Mucosa of gallbladder (tissue), 1 donor: ENCODE data around the gene SPATA17. TPM values are rescaled to one million over a fixed set of nuclear protein-coding genes. Genes with fewer than 3 reads are reported as not detected.

Experiments used
- DNase-seq: peaks from one replicate; pipeline ENCODE4 v3.0.0-alpha.2; 2020; ENCODE audit warnings: low spot score
- total RNA-seq: library from RNA; stranded (reverse); gene quantifications from one replicate; pipeline ENCODE4 v1.2.1, GENCODE V29; 2021
- donor health status: DM: no; HTN: no; CAD: no.

Gene SPATA17
- total RNA-seq, 1 donor from 2014 or later: 1.8 TPM

GRCh38 chr1:217847643-217848042, 216.5 kb downstream of the SPATA17 start:
- DNase-seq: no peak

- DNase-seq: no peak
Observed at GRCh38 chr1:217856342-217857034, 225.3 kb downstream of the SPATA17 start.

GRCh38 chr1:217857061-217857460, 225.9 kb downstream of the SPATA17 start:
- no peak for DNase-seq

DNA sequence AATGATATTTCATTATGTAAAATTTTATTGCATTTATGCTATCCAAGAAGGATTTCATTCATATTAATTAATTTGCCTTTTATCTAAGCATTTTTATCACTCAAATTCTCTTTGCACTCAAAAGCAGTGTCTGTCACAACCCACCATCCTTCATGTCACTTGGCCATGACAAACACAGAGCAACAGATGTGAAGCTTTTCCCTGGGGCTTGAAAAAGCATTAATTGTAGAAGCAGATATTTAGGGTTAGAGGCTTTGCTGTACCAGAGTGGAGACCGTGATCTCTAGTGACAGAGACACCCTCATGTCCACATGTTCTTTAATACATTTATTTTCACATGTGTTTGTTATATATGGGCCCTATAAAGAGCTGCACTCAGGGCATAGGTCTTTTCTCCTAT, 230.5 kb downstream of the SPATA17 start:
- DNase-seq: no peak

DNA sequence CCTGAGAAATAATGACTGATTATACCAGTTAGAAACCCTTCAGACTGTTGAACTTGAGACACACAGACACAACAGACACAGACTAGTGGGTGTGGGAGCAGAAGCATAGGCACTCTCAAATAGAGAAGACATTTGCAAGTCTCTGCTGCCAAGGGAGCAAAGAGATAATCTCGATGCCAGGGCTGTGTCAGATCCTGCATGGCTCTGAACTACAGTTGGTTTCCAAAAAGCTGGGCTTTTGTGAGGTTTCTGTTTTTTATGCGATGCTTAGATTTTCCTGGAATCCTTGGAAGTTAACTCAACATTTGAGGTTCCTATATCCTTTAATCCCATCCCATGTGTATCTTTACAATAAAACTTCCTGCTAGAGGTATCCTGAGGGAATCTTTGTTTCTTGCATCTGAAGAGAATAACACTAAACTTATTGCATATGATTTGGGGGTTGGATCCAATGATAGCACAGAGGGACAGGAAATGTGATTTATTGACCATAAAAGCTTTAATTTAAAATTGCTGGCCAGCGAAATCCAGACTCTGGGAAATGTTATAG, 236.4 kb downstream of the SPATA17 start:
- no peak for DNase-seq

GRCh38 chr1:217871955-217872354, 240.8 kb downstream of the SPATA17 start:
- DNase-seq: no peak

DNA sequence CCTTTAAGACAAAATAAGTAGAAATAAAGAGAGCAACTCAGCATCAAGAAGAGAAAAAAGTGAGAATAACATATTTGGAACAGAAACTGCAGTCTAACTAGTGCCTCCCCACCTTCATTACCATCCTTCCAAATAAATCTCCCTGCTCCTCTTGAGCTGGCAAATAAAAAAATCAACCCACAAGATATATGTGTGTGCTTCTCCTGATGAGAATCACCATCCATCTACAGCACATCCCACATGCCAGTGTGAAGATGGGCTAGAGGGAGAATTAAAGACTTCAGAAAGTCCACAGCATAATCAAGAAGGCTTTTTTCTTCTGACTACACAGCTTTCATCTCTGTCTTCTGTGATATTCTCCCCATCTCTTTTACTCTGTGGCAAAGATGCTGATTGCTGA, 244.1 kb downstream of the SPATA17 start:
- no peak for DNase-seq

DNA sequence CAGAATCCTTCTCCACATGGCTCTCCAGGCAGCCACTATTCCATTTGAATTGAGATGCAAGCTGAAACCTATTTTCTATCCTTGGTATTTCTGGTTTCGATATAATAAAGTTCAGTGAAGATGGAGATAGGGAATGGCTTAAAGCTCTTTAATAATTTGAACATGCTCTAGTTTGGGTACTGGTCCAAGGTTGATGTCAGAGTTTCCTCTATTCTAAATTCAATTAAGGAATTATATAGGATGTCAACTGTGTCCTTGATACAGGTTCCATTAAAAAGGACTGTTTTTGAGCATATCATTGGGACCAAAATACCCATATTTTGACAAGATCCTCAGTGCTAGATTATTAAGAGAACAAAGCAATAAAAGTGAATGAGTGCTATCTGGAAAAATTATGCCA, 245.3 kb downstream of the SPATA17 start:
- no peak for DNase-seq

DNA sequence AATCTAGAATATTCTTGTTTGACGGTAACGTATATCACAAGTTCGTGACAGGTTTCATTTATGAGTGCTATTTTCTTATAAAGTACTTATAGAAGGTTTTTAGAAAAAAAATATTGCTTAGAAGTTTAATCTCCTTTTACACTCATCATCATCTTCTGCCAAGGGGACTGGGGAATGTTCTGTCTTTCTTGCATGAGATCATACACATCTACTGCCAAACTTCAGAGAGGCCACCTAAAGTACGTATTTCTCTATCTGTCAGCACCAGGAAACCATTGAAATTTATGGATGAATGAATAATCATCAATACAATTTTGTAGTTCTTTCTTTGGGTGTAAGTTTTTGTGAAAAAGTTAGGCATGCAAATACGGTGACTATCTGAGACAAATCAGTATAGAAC, 245.8 kb downstream of the SPATA17 start:
- no peak for DNase-seq

DNA sequence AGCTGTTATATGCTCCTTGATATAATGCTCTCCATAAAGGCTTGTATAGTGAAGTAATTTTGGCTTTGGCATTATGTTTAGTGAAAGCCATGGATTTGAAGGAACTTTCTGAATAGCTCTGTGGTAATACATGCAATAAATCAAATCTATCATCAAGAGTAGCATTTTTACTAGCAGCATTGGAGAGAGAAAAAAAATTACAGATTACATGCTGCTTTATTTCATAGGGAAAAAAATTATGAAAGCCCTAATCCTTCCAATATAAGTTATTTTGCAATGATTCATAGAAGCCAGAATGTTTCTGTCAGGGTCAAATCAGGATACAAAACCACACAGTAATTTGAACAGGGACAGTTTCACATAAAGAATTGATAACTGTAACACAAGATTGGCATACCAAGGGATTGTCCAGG, 250.0 kb downstream of the SPATA17 start:
- DNase-seq: no peak

DNA sequence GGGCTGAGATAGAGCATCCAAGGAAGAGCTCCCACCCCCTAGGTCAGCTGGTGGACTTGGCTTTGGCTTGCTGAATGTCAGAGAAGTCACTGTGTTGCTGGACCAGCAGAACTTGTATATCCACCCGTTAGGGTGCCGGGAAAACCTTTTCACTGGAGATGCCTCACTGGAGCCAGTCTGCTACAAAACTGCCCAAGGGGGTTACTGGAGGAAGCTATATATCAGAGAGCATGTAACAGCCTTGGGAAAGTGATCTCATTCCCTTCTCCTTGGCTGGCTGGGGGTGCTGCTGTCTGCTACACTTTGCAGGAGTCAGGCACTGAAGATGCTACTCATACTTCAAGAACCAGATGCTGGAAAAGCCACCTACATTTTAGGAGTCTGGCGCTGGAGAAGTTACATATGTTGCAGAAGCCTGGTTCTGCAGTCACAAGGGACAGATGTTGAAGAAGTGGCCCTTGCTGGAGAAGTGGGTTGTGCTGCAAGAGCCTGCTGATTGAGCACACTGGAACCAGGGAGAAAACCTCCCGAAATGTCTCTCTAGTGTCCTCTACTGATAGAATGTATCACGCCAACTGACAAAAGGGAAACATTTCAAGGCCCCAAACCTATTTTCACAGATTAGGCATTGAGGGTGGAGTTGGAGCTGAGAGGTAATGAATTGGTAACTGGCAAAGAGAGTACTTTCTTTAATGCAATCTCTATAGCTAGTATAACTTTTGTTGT, 250.6 kb downstream of the SPATA17 start:
- DNase-seq: no peak

DNA sequence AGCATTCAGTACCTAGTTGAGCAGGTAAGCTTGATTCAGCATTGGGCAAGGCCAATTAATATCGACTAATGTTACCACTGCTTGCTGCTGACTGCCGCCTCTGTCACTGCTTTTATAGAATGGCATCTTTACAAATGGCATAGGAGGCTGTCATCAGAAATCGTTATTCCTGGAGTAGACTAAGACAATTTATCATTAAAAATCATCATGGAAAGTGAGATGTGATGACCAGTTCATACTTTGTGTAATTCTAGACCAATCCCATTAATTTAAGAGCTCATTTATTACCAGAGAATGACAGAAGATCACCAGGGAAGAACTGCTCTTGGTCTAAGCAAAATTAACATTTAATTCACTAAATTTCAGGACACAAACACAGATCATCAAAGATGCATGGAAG, 254.0 kb downstream of the SPATA17 start:
- no peak for DNase-seq

- DNase-seq: no peak
Observed at GRCh38 chr1:217888328-217888727, 257.2 kb downstream of the SPATA17 start.

- peak; percentile 18 for DNase-seq
Observed at GRCh38 chr1:217889401-217889800, 258.3 kb downstream of the SPATA17 start.

- no peak for DNase-seq
Observed at GRCh38 chr1:217891966-217892365, 260.8 kb downstream of the SPATA17 start.

GRCh38 chr1:217892750-217893149, 261.6 kb downstream of the SPATA17 start:
- DNase-seq: no peak

- DNase-seq: no peak
Observed at GRCh38 chr1:217895841-217896240, 264.7 kb downstream of the SPATA17 start.

- DNase-seq: no peak
Observed at GRCh38 chr1:217896490-217896889, 265.3 kb downstream of the SPATA17 start.

- no peak for DNase-seq
Observed at GRCh38 chr1:217897100-217897499, 266.0 kb downstream of the SPATA17 start.

DNA sequence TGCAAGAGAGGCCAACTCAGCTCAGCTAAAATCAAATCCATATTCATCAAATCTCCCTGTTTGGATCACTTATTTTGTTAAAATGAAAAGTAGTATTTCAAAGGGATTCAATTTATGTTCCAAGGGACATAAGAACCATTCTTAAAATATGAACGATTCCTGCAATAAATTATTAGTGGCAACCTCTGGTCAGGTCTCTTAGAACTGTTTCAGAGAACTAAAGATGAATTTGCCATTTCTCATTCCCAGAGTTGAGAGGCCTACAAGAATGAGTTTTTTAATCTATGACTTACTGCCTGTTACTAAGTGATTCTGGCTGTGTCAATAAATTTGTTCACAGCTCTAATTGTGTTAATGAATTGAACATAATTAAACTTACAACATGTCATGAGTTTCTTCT, 268.5 kb downstream of the SPATA17 start:
- DNase-seq: no peak

DNA sequence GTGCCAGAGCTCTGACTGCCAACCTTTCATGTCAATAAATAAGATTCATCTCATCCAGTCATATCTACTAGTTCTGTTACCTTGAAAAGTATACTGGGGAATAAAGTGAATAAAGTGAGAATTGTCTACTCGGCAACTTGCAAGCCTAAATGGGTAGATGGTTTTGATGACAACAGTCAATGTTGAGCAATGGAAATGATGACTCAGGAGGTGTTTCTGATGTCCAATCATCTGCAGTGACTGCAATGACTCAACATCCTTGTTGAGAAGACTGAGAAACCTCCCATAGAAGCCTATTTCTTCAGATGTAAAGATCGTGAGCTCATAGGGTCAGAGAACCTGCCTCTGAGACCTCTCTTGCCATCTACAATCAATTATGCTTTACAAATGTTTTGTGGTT, 276.4 kb downstream of the SPATA17 start:
- DNase-seq: no peak

- DNase-seq: no peak
Observed at GRCh38 chr1:217910203-217910602, 279.1 kb downstream of the SPATA17 start.

- DNase-seq: no peak
Observed at GRCh38 chr1:217910791-217911320, 279.7 kb downstream of the SPATA17 start.
